GM18502 (cell line): ENCODE data around the gene LRCH1.

Experiments
- ATAC-seq: cut with Tn5 transposase; IDR thresholded peaks from one replicate; pipeline ENCODE4 v1.9.1; 2021; ENCODE audit warnings: mild to moderate bottlenecking; ENCODE audit not compliant: unreplicated experiment, poor library complexity

The LRCH1 gene

DNA sequence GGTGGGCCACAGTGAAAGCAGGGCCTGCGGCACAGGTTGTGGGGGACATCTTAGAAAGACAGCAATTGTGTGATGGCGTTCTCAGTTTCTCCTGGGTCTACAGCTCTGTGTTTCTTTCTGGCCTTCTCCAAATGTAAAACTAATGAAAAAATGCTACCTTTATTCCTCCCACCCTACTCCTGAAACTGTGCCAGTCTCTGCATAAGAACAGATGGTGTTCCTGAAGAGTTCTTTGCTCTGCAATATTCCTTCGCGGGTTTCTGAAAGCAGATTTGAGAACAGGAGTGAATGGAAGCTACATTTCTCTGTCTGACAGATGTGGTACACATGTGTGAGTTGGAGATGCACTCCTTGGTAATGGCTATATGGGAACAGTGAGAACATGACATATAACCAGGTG is 18.0 kb upstream of the LRCH1 start:
- no peak for ATAC-seq

DNA sequence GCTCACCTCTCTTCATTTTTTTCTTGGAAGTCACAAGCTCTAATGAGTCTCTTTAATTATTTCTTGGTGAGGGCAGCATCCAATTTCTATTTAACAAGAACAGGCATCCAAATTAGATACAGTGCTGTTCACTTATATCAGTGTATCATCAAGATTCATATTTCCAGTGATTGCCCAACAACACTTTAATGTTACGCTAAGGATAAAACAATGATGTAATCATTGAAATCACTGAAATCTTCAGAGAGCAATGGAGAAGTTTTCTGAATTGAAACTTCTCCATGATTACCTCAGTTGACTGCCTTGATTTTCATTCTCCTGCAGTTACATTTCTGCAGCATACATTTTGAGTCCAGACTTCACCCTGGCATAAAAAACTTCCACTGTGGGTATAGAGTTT is 17.1 kb upstream of the LRCH1 start:
- ATAC-seq: no peak

DNA sequence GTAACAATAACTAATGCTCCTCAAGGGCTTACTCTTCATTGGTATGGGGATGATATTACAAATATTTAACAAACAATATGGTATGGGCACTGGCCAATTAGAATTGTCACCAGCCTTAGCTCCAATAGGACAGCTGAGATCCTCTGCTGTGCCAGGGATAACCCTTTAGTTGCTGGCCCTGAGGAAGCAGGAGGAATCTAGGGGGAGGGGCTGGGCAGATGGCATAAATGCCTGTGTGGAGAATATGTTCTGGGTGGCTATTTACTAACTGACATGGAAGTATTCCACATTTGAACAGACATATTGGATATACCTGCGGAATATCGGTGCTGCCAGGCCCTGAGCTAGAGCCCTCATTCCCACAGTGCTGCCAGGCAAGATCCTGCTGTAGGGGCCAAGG is 16.6 kb upstream of the LRCH1 start:
- no peak for ATAC-seq

DNA sequence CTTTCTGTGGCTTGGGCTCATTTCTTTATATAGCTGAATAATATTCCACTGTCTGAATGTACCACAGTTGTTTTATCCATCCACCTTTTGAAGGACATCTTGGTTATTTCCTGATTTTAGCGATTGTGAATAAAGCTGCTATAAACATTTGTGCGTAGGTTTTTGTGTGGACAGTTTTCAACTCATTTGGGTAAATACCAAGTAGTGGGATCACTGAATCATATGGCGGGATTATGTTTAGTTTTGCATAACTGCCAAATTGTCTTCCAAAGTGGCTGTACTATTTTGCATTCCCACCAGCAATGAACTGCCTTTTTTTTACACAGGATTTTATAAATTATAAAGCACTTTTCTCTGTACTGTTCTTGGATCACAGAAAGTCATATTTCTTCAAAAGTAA is 13.7 kb upstream of the LRCH1 start:
- ATAC-seq: no peak

DNA sequence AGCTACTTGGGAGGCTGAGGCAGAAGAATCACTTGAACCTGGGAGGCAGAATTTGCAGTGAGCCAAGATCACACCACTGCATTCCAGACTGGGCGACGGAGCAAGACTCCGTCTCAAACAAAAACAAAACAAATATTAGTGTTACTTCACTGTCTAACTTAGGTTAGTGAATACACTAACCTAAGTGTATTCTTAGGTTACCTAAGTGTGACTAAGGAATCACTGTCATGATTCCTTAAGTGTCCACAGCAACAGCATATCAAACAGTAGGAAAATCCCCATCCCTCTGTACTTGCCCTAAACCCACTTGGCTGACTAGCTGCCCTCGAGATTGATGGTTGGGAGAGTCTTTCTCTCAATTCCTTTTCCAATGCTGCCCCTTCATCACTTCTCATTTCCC is 11.8 kb upstream of the LRCH1 start:
- no peak for ATAC-seq

DNA sequence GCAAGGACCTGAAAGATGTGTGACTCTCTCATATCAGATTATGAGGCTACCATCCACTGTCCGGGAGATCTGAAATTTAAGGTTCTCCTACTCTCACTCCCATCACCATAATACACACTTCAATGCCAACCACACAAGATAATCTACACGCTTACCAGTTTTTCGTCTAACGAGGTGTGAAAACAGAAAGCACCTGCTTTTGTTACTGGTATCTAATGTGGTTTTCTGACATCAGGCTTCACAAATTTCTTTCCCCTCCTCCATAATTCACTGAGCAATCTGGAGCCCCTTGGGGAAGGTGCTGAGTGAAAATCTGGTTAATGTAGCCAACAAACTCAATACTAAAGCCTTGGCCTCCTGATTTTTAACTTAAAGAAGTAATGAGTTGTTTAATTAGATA is 10.1 kb upstream of the LRCH1 start:
- no peak for ATAC-seq

DNA sequence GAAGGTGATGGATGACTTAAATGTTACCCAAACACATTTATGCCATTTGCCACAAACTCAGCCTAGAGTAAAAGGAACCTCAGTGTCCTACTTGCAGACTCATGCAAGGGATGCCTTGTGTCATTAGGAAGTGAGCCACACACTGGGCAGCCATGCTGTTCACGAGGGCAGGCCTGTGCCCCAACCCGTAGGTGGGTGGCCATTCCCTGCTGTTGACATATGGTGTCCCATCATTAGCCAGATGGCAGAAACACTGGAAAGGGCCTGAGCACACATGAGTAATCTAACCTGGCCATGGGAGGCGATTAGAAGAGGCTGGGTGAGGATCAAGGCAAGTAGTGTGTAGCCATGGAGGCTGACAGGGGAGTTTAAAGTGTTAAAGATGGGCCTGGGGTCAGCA is 9.7 kb upstream of the LRCH1 start:
- ATAC-seq: no peak

DNA sequence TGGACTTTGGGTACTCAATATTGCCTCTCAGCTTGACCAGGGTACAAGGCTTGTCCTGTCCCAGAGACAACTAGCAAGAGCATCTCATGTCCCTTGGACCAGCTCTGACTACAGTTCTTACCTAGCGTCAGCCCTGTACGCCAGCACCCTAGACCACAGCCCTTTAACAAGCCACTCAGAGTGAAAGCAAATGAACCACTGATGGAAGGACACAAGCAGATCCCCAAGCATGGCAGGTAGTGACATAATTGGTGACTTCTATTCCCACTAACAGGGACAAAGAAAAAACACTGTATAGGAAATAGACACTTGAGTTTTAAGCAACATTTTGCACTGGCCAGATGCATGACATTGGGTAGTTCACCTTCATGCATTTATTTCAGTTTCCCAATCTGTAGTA is 8.8 kb upstream of the LRCH1 start:
- ATAC-seq: peak; percentile 71

DNA sequence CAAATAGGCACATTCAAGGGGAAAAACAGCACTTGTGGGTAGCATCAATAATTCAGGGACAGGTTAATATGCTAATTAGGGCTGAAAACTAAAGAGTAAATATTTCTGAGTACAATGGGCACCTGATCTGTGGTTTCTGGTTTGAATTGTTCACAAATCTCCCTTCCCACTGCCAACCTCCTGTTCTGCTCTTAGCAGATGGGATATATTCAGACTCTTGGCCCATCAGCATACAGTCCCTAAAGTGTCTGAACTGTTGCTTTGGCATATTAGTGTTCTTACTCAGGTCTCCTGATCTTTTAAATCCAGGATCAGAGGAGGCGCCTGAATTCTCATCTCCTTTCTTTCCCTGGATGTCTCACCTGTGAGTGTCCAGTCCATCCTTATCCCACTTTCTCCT is 8.2 kb upstream of the LRCH1 start:
- no peak for ATAC-seq

DNA sequence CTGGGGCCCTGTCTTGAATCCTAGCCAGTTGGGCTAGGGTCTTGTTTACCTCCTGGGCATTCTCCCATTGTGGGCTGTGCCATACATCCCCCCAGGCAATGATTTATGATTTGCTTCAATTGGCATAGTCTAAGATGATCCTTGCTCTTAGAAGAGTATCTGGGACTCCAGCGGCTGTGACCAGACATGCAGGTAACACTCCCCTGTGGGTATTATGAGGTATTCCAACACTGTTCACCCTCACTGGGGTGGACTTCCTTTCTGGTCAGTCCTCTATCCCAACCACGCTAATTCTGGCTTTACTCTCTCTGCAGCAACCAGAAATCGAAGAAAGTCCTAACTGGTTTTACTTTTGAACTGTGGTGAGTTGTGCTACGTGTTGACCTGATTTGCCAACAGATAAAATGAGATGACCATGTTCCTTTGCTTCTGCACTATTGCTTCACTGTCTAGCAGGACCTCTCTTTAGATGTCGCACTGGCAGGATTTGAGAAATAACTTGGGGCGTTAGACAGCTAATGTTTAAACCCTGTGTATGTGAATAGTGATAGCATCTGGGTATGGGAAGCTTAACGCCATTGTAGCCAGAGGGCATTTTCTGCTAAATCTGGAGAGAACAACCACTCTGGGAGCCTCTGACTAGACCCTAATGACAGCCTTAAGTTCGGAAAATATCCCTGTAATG is 6.7 kb upstream of the LRCH1 start:
- no peak for ATAC-seq

DNA sequence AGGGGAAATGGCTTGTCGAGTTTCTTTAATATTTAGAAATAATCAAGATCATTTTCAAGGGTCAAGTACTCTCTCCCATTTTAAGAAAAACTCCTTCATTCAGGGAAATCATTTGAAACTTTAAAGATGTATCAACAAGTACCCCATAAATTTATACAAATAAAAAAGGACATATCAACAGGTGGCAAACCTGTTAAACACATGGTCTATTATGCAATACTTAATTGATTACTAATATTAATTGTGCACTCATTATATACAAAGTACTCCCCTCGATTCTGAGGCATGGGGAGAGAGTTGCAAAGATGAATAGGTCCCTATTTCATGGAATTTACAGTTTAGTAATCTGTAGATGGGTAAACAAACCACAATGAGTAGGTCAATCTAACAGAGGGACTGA is 2.1 kb upstream of the LRCH1 start:
- no peak for ATAC-seq

DNA sequence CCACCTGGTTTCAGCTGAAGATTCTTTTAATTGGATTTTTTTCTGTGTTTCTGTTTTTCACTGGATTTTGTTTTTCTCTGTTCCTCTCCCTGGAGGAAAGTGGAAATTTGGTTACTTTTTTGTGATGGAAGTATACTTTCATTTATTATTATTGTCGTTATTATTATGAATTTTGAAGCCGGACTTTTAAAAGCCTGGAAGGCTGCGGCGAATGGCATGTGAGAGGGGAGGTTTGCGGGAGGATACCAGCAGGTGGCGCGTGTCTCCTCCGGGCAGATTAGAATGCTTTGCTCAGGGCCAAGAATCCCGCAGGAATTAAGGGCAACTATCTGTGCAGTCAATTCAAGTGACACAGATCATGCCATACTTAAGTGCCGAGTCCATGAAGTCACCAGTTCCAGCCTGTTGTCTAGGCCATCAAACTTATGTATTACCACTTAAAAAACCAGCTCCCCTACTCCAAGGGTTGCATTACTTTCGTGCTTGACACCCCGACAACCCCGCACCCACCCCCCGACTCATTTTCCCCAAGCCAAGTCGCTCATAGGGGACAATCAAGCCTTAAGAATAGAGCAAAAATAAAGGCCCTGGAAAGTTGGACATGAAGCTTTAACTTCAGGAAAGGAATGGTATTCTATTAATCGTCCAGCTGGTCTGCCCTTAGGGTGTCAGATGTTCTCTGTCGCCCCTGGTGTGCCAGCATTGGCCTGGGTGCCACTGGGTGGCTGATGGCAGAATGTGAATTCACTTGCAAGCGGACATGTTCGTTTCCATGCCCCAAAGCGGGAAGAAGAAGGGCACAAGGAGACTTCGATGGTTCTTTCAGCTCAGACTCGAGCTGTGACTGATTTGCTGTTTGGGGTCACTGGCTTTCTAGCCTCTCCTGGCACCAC is 1.3 kb upstream of the LRCH1 start:
- ATAC-seq: no peak

DNA sequence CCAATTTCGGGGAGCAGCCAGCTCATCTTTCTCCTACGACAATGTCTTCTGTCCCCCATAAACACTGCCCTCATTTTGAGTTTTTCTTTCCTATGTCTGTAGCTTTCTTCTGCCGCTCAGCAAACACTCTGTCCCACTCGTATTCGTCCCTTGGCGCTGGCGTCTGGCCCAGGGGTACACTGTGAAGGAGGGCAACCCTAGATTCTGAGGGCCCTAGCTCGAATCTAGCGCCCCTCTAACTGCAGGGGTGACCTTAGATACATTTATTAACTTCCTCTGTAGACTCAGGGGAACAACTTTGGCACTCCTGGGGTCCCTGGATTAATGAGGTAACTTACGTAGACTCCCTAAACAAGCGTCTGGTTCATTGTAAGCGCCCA is 677 bp upstream of the LRCH1 start:
- no peak for ATAC-seq

DNA sequence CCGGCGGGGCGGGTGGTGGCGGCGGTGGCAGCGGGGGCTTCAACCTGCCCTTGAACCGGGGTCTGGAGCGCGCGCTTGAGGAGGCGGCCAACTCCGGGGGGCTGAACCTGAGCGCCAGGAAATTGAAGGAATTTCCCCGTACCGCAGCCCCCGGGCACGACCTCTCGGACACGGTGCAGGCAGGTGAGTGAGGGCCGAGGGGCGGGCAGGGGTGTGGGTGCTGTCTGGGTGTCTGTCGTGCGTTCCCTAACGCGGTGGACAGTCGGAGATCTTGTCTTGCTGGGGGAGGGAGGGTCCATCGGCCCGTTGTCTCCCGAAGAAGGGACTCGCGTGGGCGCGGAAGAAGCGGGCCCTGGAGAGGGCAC is 533 bp downstream of the LRCH1 start:
- ATAC-seq: peak; percentile 8

DNA sequence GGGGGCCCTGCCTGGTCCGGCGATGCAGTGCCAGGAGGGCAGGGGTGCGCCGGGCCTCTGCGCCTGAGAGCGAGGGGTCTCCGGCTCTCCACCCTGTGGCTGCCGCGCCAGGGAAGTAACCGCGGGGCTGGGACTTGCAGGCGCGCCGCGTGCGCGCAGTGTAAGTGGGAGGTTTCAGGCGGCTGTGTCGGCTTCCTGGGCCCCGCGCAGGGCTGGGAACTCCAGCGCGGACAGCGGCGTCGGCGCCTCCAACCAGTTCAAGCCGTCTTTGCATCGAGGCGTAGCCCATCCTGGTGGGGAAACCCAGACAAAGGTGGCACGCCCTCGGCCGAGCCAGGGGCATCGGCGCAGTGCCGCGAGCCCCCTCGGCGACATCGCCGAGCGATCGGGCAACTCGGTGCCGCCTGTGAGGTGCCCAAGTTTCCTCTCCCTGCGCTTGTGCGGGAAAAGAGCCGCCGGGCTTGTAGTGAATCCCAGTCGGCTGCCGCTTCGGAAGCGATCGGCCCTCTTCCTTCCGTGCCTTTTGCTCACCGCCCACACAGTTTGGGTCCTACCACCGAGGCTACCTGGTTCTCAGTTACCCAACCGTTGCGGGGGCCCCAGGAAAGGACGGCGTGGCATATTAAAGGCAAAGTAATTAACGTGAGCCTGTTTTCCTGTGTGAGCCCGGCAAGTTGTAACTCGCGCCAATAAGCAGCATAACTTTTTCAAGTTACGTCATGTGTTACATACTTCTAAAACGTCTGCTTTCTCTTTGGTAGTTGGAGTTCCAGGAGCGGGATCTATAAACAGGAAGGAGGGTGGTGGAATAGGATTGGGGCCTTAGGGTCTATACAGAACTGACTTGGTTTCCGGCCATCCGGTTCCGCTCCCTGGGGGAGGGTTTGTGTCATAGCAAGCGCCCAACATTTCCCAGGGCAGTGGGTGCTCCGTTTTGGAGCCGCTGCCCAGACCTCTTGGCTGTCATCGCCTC is 1.2 kb downstream of the LRCH1 start:
- peak; percentile 52 for ATAC-seq

DNA sequence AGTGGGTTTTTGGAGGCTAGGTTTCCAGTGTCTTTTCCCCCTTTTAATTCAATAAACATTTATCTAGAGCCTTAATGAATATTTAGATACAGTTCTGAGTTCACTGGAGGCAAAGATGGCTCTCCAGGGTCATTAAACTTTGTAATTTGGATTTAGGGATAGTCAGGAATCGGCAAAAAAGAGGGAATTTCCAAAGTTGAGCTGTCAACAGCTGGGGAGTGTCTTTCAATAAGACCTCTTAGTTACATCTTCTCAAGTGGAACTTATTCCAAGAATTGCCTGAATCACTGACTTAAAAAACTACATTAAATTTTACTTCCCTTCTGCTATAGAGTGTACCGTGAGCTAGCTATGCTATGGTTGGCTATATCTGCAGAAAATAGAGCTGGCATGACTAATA is 2.0 kb downstream of the LRCH1 start:
- ATAC-seq: no peak

DNA sequence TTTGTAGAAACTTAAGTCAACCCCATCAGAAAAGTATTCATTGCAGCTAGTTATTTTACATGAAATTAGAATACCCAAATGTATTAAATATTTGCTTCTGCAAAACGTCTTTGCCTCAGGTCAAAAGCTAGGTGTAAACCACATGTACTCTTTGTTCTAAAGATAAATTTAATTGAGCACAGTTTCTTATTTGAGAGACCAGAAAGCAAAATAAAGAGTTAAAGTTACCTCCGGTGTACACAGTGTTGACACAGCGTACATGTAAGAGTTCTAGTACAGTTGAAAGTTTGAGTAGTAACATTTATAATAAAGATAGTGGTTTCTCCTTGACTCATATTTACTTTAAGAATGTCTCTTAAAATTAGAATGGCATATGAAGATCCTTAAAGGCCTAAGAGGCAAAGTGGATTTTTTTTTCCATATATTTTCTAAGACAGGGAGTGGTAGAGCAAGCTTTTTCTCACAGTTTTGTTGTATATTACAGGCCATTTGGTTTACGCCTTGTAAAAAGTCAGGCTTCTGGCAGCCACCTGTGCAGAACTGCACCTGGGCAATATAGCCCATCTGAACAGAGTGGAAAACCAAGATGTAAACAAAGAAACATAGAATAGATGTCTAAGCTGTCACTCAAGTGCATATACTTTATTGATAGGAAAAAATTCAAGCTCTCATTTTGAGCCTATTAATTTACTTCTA is 2.9 kb downstream of the LRCH1 start:
- ATAC-seq: no peak

DNA sequence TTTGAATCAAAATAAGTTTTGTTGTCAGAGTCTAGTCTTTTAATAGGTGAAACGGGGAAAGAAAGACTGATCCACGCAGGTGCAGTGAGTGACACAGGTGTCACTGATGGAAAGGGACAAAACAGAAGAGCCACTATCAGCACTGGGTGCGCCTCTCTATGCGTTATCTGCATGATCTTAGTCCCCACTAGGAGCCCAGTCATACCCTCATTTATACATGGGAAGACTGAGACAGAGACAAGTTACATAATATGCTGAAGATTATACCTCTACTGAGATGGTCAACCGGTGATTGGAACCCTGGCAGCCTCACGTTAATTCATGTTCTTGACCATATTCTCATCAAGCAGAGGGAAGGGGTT is 3.4 kb downstream of the LRCH1 start:
- no peak for ATAC-seq

DNA sequence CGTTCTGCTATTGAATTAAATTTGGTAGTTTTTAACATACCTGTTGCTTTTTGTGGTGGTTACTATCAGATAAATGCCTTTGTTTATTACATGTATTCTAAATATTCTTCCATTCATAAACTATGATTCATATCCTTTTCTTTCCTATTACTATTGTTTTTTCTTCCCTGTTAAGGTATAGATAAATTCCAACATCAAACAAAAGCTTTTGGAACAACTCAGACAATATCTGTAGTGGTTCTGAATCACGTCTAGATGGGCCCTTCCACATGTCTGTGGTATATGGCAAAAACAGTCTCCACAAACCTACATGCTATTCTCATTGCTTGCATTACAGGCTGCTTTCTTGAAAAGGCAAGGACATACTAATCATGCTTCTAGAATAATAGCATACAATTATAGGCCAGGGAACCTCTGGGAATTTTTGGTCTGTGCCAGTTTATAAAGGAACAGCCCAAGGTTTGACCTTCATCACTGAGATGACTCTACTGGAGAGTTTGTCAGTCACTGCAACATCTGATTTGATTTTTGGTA is 6.4 kb downstream of the LRCH1 start:
- no peak for ATAC-seq

DNA sequence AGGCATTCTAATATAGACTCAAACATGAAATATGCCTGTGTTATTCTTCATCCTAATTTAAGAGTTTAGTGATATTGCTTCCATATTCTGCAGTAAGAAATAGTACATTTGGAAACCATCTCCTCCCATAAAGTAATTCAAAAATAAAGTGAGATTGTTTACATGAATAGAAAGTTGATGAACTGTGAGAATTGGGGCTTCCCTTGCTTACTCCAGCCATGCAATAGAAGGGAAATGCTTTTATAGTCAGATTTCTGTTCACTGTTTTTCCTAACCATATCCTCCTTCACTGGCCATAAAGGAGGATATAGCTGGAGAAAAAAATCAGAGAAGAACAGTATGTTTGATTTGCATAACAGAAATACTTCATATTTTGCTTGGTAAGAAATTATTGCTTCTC is 7.8 kb downstream of the LRCH1 start:
- ATAC-seq: no peak
